ENCODE data around the gene NCLN.
A peak's percentile ranks its signal among the peaks of the same experiment; 100 is the strongest.

The NCLN gene
- total RNA-seq = 54.4 to 200 (median 70.8) reads per million in 9 experiments

GRCh38 chr19:3185461-3186159 is at the start of gene NCLN:
Gene NCLN (plus strand): TSS chr19:3185930. CDS start chr19:3186031, 101 bp downstream.
- H3K36me3 Mint-ChIP-seq (ENCODE audit: insufficient read depth) = peaks cover 57% of the 10 kb centered on the region
- H3K4me3 Mint-ChIP-seq = peak within 1 kb of the TSS; percentile 89 to 95
- ATAC-seq (replicated peaks) (peak; percentile 86), DNase-seq (peak; percentile 93 to 95 (median 95))
- peaks cover 58 to 59% of the 10 kb centered on the region in 2 donors for H3K4me1 Mint-ChIP-seq (ENCODE audit: low read depth in 2 of 2)
- no peaks in the 10 kb centered on the region for H3K9me3 Mint-ChIP-seq
- H3K27ac Mint-ChIP-seq = peak within 1 kb of the TSS; percentile 88 to 98
- no peaks in the 10 kb centered on the region for H3K27me3 Mint-ChIP-seq

GRCh38 chr19:3135961-3136683 is 49.6 kb upstream of the NCLN start, which contains the start of gene GNA15:
Gene GNA15 (plus strand): TSS chr19:3136033. CDS start chr19:3136451, 418 bp downstream.
- Mint-ChIP-seq H3K9me3 (no peaks in the 10 kb centered on the region), H3K27me3 (peaks cover 0 to 6% of the 10 kb centered on the region in 2 donors), H3K4me1 (ENCODE audit: low read depth in 2 of 2) (peaks cover 14 to 24% of the 10 kb centered on the region in 2 donors), H3K36me3 (ENCODE audit: insufficient read depth) (peaks cover 5% of the 10 kb centered on the region), H3K27ac (peak within 1 kb of the TSS; percentile 62 to 72), H3K4me3 (peak within 1 kb of the TSS in 1 of 2 donors; percentile 68)
- ATAC-seq (replicated peaks) (peak; percentile 40), DNase-seq (peak in 2 of 3 experiments; percentile 29 to 32)

- Mint-ChIP-seq H3K36me3 (ENCODE audit: insufficient read depth) (no peaks in the 10 kb centered on the region), H3K27me3 (peaks cover 0 to 6% of the 10 kb centered on the region in 2 donors), H3K27ac (peak overlapping the region; percentile 62 to 72), H3K4me3 (peak overlapping the region in 1 of 2 donors; percentile 68), H3K9me3 (no peaks in the 10 kb centered on the region), H3K4me1 (ENCODE audit: low read depth in 2 of 2) (peaks cover 14 to 25% of the 10 kb centered on the region in 2 donors)
- DNase-seq = no peak
- no peak for ATAC-seq (replicated peaks)
These were observed 49.1 kb upstream of the NCLN start for GRCh38 chr19:3136684-3137055.

GRCh38 chr19:3137119-3137518 is 48.6 kb upstream of the NCLN start:
- Mint-ChIP-seq H3K4me1 (ENCODE audit: low read depth in 2 of 2) (peaks cover 14 to 28% of the 10 kb centered on the region in 2 donors), H3K27ac (peak overlapping the region; percentile 62 to 72), H3K4me3 (peak overlapping the region in 1 of 2 donors; percentile 68), H3K27me3 (peaks cover 0 to 6% of the 10 kb centered on the region in 2 donors), H3K36me3 (ENCODE audit: insufficient read depth) (no peaks in the 10 kb centered on the region), H3K9me3 (no peaks in the 10 kb centered on the region)
- DNase-seq (no peak), ATAC-seq (replicated peaks) (no peak)

- no peak overlapping the region for H3K27ac Mint-ChIP-seq
- H3K9me3 Mint-ChIP-seq = no peaks in the 10 kb centered on the region
- ATAC-seq (replicated peaks) = no peak
- no peak for DNase-seq
- H3K36me3 Mint-ChIP-seq (ENCODE audit: insufficient read depth) = no peaks in the 10 kb centered on the region
- peaks cover 8 to 27% of the 10 kb centered on the region in 2 donors for H3K4me1 Mint-ChIP-seq (ENCODE audit: low read depth in 2 of 2)
- no peak overlapping the region for H3K4me3 Mint-ChIP-seq
- peaks cover 0 to 6% of the 10 kb centered on the region in 2 donors for H3K27me3 Mint-ChIP-seq
These were observed 47.5 kb upstream of the NCLN start for GRCh38 chr19:3138268-3138667.

GRCh38 chr19:3140667-3141038 is 45.1 kb upstream of the NCLN start:
- no peaks in the 10 kb centered on the region for H3K36me3 Mint-ChIP-seq (ENCODE audit: insufficient read depth)
- no peak overlapping the region for H3K4me3 Mint-ChIP-seq
- peaks cover 0 to 6% of the 10 kb centered on the region in 2 donors for H3K27me3 Mint-ChIP-seq
- peak overlapping the region in 1 of 2 donors; percentile 13 for H3K27ac Mint-ChIP-seq
- no peaks in the 10 kb centered on the region for H3K9me3 Mint-ChIP-seq
- ATAC-seq (replicated peaks) (peak; percentile 18), DNase-seq (no peak)
- H3K4me1 Mint-ChIP-seq (ENCODE audit: low read depth in 2 of 2) = peaks cover 0 to 21% of the 10 kb centered on the region in 2 donors

- Mint-ChIP-seq H3K27me3 (peaks cover 0 to under 1% of the 10 kb centered on the region in 2 donors), H3K36me3 (ENCODE audit: insufficient read depth) (no peaks in the 10 kb centered on the region), H3K4me3 (no peak overlapping the region), H3K9me3 (no peaks in the 10 kb centered on the region), H3K27ac (peak overlapping the region; percentile 35 to 89), H3K4me1 (ENCODE audit: low read depth in 2 of 2) (peaks cover 6 to 23% of the 10 kb centered on the region in 2 donors)
- ATAC-seq (replicated peaks) (peak; percentile 34), DNase-seq (no peak)
These were observed 43.4 kb upstream of the NCLN start for GRCh38 chr19:3142292-3142670.

- DNase-seq (no peak), ATAC-seq (replicated peaks) (no peak)
- Mint-ChIP-seq H3K4me1 (ENCODE audit: low read depth in 2 of 2) (peaks cover 6 to 23% of the 10 kb centered on the region in 2 donors), H3K4me3 (no peak overlapping the region), H3K27ac (peak overlapping the region; percentile 35 to 89), H3K36me3 (ENCODE audit: insufficient read depth) (no peaks in the 10 kb centered on the region), H3K9me3 (no peaks in the 10 kb centered on the region), H3K27me3 (no peaks in the 10 kb centered on the region)
These were observed 42.9 kb upstream of the NCLN start for GRCh38 chr19:3142781-3143337.

GRCh38 chr19:3145909-3146676 is 39.6 kb upstream of the NCLN start:
- Mint-ChIP-seq H3K36me3 (ENCODE audit: insufficient read depth) (no peaks in the 10 kb centered on the region), H3K4me3 (no peak overlapping the region), H3K4me1 (ENCODE audit: low read depth in 2 of 2) (peaks cover 6 to 20% of the 10 kb centered on the region in 2 donors), H3K27ac (peak overlapping the region; percentile 10 to 71), H3K27me3 (no peaks in the 10 kb centered on the region), H3K9me3 (no peaks in the 10 kb centered on the region)
- DNase-seq (no peak), ATAC-seq (replicated peaks) (no peak)

GRCh38 chr19:3146677-3147100 is 39.0 kb upstream of the NCLN start:
- ATAC-seq (replicated peaks) (peak; percentile 68), DNase-seq (peak; percentile 68 to 70 (median 70))
- Mint-ChIP-seq H3K4me1 (ENCODE audit: low read depth in 2 of 2) (peaks cover 6 to 18% of the 10 kb centered on the region in 2 donors), H3K9me3 (no peaks in the 10 kb centered on the region), H3K4me3 (no peak overlapping the region), H3K27ac (peak overlapping the region in 1 of 2 donors; percentile 71), H3K27me3 (no peaks in the 10 kb centered on the region), H3K36me3 (ENCODE audit: insufficient read depth) (no peaks in the 10 kb centered on the region)

GRCh38 chr19:3148503-3148902 is 37.2 kb upstream of the NCLN start:
- H3K4me1 Mint-ChIP-seq (ENCODE audit: low read depth in 2 of 2) = peaks cover 6 to 10% of the 10 kb centered on the region in 2 donors
- H3K27ac Mint-ChIP-seq = peak overlapping the region in 1 of 2 donors; percentile 62
- no peak for ATAC-seq (replicated peaks)
- H3K27me3 Mint-ChIP-seq = no peaks in the 10 kb centered on the region
- no peaks in the 10 kb centered on the region for H3K9me3 Mint-ChIP-seq
- DNase-seq = no peak
- no peaks in the 10 kb centered on the region for H3K36me3 Mint-ChIP-seq (ENCODE audit: insufficient read depth)
- no peak overlapping the region for H3K4me3 Mint-ChIP-seq

- Mint-ChIP-seq H3K9me3 (no peaks in the 10 kb centered on the region), H3K36me3 (ENCODE audit: insufficient read depth) (no peaks in the 10 kb centered on the region), H3K27me3 (no peaks in the 10 kb centered on the region), H3K27ac (peak overlapping the region in 1 of 2 donors; percentile 45), H3K4me1 (ENCODE audit: low read depth in 2 of 2) (peaks cover 6 to 10% of the 10 kb centered on the region in 2 donors), H3K4me3 (no peak overlapping the region)
- ATAC-seq (replicated peaks) = no peak
- no peak for DNase-seq
These were observed 36.6 kb upstream of the NCLN start for GRCh38 chr19:3149089-3149488.

All from effector memory CD8-positive, alpha-beta T cell (primary cell).